Adrenal gland (tissue), 5 donors: Measurements from ENCODE around the gene RIC8B.

ENCODE experiments used
- POLR2A ChIP-seq, 2 donors: fragments of 450-650 bp; IDR thresholded peaks; one replicate each; pipeline ENCODE4 v1.6.1; 2017; ENCODE audit warnings: antibody characterized with exemption in 2 of 2, mild to moderate bottlenecking in 2 of 2, moderate library complexity in 1 of 2
- TF ChIP-seq, protein P1 (sequence below), 6 experiments: fragments of 450-650 bp in 4 of 6; fragments of 200-600 bp in 2 of 6; sonication (generic) in 1 of 6; IDR thresholded peaks; 1 replicate in 5 of 6; 2 replicates in 1 of 6; pipeline versions ENCODE4 v1.5.1 to v1.8.0; 2016 to 2021; ENCODE audit warnings: antibody characterized with exemption in 6 of 6, mild to moderate bottlenecking in 2 of 6, moderate library complexity in 1 of 6
- donor health status: DM: no; HTN: no; CAD: no.

DNA sequence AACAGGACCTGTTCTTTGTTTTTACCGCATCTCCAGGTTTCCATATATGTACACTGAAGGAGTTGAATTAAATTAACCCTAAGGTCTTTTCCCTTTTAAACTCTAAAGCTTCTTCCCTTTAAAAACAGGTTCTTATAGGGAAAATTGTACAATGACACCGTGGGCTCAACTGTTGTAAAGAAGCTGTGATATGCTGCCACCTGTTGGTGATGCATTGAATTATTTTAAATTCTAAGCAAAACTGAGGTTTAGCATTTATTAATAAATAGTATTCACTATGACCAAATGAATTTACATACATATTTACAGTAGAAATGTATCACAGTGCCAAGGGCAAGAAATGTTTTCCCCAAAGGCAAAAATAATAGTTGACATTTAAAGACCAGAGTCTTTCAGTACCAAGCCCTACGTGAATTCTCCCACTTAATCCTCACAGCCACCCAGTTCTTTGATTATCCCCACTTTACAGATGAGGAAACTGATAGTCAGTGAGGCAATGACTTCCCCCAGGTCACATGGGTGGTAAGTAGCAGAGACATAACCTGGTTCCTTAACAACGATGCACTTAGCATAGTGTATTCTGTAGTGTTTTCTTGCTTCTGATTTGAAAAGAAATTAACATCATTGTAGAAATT, 145.5 kb downstream of the RIC8B start:
- TF ChIP-seq, protein P1, sequence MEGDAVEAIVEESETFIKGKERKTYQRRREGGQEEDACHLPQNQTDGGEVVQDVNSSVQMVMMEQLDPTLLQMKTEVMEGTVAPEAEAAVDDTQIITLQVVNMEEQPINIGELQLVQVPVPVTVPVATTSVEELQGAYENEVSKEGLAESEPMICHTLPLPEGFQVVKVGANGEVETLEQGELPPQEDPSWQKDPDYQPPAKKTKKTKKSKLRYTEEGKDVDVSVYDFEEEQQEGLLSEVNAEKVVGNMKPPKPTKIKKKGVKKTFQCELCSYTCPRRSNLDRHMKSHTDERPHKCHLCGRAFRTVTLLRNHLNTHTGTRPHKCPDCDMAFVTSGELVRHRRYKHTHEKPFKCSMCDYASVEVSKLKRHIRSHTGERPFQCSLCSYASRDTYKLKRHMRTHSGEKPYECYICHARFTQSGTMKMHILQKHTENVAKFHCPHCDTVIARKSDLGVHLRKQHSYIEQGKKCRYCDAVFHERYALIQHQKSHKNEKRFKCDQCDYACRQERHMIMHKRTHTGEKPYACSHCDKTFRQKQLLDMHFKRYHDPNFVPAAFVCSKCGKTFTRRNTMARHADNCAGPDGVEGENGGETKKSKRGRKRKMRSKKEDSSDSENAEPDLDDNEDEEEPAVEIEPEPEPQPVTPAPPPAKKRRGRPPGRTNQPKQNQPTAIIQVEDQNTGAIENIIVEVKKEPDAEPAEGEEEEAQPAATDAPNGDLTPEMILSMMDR (IDR thresholded peaks at IDR 0.05) = peak; percentile 73 to 92 (median 83)
- TF ChIP-seq POLR2A (IDR thresholded peaks at IDR 0.05) = no peak
